Stimulated activated CD4-positive, alpha-beta T cell treated with anti-CD3 and anti-CD28 coated beads, Interleukin-1b, Interleukin-23, amount 100 ng/mL, for 48 hours (primary cell): ENCODE results near the gene FARP1.

Source experiments
- DNase-seq: peaks from one replicate; pipeline ENCODE4 v3.0.0-alpha.2; 2020

FARP1 gene

DNA sequence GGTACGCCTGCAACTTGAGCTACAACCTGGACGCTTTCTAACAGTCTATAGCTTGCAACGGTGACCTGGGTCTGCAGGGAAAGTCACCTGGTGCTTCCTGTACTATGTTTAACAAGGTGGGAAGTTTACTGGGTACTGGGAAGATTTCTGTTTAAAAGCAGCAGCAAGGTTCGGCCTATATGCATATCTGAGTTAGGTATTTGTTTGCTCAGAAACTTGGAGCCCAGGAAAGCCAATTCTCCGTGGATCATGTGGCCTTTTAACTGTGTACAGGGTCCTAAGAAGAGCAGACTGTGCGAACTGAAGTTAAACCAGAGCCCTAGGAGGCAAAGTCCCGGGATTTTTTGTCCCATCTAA, 330.9 kb downstream of the FARP1 start:
- DNase-seq, result no peak

DNA sequence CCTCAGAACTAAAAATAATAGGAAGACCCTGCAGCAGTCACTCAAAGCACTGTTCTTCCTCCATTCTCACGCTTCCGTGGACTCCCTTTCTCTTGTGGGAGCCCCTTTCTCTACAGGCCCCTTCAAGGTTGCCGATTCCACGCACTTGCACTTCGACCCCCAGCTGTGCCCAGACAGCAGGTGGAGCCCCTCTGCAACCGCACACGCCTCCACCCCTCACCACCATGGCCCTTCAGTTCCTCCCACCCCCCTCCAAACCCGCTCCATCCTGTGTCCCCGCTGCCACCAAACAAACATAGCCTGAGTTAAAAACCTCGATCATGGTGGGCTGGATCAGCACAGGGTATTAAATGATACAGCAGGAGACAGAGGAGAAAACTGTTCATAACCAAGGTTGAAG, 331.4 kb downstream of the FARP1 start:
- DNase-seq, result no peak

DNA sequence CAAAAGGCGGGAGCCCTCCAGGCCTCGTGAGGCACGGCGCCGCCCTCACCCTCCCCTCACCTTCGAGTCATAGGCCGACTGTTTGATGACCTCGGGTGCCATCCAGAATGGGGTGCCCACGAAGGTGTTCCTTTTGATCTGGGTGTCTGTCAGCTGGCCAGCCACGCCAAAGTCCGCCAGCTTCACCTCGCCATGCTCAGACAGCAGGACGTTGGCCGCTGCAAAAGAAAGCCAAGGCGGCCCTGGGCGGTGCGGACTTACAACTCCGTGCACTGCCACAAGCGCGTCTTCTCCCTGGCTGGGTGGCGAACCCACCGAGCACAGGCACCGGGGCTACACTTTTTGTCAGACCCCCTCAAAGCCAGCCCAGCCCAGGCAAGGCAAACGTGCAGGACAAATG, 331.9 kb downstream of the FARP1 start:
- DNase-seq, result no peak

DNA sequence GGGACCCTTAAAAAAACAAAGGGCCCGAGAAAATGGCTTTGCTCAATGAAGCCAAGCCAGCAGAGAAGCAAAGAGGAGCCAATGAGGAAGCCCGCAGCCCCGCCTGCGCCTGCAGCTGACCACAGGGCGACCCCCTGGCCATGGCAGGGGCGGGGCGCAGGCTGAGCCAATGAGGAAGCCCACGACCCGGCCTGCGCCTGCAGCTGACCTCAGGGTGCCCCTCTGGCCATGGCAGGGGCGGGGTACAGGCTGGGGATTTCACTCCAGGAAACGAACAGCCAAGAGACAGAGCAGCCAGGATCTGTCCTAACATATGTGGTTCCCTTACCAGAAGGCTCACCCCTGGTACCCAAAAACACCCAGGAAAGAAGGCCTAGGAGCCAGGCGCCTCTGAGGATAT, 332.6 kb downstream of the FARP1 start:
- no peak for DNase-seq

DNA sequence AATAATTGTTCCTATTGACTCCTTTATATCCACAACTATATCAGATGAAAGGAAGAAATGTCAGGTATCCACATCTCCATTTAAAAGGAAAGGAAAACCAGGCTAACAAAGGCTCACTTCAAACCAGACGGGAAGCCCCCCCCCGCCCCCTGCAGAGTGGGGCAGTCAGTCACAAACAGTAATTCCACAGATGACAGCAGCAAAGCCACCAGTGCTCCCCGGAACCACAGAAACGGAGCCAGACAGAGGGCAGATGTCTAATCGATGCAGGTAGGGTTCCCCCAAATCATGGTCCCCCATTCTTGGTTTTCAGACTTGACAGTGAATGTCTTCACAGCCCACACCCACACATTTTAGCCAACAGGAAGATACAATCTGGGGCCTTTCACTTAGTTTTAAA, 333.2 kb downstream of the FARP1 start:
- peak; percentile 63 for DNase-seq

DNA sequence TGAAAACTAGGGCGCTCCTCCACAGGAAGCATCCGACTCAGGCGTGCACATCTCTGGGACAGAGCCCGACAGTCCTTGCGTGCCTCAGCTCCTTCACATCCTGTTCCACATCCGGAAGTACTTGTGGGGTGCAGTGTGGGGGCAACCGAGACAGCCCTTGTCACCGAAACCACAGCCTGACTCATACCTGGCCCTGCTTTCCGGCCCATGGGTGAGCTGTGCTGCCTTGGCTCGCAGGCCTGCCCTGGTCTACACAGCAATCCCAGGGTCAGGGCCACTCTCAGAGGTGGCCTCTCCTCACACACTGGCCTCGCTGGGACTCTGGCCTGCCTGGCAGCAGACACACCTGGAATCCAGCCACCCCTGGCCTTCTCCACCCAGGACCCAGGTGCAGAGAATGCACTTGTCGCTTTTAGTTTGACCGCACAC, 333.7 kb downstream of the FARP1 start:
- peak; percentile 92 for DNase-seq

DNA sequence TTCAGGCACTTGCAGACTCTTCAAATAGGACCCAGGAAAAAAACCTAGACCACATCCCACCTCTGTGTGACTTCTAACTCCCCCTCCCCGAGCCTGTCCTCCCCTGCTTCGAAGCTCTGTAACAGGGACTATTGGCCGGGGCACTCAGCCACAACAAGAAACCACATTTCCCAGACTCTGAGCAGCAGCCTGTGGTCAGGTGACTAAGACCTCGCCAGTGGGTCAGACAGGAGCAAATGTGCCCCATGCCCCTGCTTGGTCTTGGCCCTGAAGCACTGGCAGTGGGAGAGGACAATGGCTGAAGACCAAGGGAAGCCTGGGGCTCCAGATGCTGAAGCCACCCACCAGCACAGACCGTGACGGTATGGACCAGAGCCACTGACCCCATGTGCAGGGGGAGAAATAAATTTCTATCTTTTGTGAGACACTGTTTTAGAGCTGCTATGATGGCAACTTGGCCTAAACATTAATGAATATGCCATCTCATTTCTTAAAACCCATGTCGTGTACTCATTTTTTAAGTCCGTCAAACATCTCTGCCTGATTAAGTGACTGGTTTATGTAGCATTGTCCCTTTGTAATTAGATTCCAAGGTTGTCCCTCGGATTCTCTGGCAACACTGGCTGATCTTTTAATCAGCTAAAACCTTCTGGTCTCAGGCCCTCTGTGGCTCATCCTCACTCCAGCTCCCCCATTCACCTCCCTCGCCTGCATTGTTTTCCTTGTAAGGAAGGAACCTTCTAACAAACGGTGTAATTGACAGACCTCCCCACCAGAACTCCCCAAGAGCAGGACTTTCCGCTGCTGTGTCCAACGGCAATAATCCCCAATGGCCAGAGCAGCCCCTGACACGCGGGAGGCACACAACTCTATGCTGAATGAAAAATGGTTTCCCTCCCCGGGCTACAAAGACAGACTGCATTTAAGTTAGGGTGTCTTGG, 335.6 kb downstream of the FARP1 start:
- DNase-seq, result peak; percentile 32

DNA sequence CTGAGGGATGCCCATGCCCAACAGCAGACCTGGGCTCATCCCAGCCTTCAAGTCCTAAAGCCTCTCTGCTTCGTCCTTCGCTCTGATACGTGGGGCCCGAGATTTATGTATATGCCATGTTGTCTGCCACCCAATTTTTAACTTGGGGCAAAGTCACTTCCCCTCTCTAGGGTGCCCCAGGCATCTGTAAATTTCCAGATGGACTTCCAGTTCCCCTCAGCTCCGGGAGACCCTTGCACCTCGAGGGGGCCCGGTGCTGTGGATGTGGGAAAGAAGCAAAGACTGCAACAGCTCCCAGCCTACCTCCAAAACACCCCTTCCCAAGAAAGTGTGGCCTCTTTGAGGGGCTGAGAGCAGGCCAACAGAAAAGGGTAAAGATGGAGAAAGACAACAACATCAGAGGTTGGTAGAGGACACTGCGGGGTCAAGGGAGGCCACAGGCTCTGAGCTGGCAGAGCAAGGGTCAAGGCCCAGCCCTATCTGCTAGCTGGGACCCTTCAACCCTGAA, 336.7 kb downstream of the FARP1 start:
- no peak for DNase-seq

DNA sequence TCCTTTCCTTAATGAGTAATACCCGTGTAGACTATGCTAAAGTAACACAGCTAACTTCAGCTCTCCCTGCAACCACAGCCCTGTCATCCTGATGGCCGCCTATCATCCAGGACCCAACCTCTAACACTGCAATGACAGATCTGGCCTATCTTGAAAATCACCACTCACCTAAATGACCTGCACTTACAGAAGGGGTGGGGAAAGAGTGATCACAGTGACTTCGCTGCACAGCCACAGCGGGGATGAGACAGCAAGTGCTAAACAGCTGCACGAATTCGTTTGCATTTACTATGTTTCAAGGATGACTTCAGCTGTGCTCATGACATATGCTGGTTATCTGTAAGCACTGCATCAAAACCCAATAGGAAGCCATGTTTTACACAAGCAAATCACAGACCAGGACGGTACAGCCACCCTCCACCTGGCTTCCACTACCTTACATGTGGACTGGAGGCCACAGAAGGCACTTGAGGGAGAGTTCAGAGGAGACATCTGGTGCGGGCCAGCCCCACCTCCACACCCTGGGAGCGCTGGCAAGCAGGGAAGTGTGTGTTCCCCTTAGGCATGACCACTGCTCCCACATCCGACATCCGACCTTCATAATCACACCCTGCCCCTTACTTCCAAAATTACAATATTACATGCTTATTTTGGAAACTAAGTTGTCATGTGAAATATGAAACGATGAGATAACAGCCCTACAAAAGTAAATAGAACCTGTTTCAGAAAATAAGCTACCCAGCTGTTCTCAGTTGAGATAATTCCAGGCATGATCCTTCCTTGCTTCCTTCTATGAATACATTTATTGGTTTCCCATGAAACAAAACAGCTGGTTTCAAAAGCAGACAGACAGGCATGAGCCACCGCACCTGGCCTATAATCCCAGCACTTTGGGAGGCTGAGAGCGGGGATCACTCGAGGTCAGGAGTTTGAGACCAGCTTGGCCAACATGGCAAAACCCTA, 338.3 kb downstream of the FARP1 start:
- peak; percentile 72 for DNase-seq

DNA sequence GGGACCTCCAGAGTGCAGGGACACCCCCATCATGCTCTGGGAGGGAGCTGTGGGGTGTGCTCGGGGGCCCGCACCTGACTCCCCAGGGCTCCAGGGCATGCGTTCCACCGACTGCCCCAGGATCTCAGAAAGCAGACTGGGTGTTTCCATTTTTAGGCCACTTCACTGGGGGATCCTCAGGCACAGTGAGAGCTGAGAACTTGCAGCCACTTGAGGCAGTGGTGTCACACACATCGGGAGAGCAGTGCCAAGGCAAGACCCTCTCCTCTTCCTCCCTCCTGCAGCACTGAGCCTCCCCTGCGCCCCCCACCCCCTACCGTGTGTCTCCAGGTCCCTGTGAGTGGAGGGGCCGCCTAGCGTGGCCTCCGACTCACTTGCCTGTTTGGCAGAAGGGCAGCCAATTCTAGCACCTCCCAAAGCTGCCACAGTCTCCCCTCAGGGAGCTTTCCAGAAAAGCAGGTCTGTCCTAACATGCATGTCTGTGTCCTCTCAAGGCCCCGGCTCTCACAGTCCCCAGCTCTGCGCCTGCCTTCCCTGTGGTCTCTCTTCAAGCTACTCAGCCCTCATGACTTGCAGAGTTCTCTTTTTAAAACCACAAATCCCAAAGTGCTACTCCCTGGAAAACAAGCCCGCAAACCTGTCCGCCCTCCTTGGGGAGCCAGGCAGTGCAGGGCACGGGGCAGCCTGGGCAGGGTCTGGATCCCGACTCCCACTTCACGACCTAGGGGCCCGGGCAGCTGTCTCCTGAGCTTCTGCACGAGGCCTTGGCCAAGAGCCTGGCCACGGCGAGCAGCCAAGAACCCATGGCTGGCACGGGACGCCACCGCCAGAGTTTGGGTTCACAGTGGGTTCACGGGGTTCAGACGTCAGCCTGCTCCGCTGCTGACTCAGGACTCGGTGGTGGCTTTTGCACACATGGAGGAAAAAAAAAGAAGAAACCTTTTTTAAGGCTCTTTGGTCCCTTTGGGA, 339.9 kb downstream of the FARP1 start:
- DNase-seq, result no peak

DNA sequence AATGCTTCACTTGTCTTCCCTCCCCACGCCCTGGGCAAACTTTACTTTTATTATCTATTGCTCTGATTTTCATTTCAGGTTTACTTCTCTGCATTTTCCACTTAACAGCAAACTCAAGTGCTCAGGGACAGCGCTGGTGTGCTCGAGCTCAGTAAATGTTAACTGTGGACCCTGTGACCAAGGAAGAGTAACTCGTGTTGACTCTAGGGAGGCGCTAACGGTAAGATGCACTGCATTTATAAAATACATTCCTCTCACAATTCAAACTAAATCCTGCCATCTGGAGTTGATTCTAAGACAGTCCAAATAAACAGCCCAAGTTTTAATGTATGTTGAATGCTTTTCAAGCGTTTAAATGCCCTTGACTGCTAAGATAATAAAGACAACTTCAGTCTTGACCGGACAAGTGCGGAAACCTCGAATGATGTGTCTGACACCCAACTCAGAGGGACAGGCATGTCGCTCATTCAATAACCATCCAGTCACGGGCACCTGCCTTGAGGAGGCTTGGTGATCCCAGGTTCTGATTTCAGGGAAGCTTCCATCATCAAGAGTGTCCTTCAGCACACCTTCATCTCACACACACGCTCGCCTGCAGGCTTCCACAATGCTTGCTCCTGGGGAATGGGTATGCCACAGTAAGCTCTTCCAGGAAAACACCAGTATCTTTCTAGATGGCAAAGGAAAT, 340.9 kb downstream of the FARP1 start:
- no peak for DNase-seq

DNA sequence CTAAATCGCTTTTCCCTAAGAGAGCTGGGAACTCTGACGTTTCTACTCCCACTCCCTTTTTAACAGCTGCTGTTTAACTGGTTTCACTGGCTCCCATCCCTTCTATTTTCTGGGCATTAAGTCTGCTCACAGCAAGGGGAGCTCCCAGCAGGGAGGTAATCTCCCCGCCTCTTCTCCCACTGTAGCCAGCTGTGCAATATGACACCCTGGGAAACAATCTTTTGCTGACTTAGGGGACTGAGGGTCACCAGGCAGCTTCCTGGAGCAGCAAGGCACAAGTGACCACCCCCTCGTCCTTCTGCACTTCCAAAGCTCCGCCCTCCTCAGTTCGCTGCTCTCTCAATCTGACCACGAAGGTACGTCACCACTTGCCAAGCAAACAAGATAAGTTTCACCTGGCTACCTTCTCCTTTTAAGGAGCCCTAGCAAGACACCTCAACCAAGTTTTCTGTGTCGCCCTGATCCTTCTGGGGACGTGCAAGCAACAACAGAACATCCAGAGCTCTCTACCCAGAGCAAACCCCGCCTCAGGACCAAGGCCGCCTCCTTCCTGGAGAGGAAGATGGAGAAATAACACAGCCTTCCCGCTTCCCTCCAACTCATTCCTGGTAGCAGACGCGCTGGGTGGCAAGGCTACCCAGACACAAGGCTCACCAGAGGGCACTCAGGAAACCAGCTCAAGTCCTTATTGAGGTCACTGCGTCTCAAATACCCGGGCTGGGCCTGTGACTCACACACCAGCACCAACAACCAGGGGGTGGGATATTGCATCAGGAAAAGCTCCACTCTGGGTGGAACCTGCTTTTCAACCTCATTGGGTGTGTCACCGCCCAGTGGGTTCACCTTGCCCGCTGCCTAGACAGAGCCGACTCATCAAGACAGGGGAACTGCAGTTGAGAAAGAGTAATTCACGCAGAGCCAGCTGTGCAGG, 341.7 kb downstream of the FARP1 start:
- peak; percentile 85 for DNase-seq

DNA sequence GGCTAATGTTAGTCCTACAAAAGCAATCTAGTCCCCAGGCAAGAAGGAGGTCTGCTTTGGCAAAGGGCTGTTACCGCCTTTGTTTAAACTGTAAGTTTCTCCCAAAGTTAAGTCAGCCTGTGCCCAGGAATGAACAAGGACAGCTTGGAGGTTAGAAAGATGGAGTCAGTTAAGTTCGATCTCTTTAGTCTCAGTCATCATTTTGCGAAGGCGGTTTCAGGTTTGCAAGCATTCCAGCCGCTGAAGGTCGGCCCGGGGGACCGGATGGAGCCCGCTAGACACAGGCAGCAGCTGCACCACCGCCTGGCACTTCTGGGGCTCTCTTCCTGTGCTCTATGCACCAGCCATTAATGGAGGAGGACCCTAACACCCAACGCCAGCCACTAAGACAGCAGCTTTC, 342.7 kb downstream of the FARP1 start:
- no peak for DNase-seq

DNA sequence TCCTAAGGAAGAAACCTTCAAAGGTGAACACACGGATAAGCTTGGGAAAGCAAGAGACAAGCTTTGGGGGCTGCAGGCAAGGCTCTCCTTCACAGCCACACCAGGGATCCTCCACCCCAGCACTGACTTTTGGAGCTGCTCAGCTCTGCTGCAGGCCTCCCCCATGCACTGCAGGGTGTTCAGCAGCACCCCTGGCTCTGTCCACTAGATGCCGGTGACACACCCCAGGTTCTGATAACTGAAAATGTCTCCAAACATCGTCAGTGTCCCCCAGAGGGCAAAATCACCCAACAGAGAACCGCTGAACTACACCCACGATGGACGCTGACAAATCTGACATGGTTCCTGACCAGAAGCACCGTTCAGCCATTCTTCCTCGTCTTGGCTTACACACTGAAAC, 343.5 kb downstream of the FARP1 start:
- no peak for DNase-seq

DNA sequence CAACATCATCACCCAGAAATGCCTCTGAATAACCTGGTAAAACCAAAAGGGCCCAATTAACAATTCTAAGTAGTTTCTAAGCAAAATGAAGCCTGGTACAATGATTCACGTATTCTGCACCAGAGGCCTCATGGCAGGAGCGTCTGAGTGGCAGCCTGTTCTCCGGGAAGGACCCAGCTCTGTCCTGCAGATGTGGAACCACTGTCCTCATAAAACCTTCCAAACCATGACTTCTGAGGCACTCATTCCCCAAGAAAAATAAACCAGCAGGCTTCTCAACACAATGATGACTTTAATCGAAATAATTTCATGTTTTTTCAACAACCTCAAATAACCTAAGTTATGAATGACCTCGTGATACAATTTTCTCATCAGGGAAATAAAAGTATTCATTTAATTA, 344.1 kb downstream of the FARP1 start:
- no peak for DNase-seq

DNA sequence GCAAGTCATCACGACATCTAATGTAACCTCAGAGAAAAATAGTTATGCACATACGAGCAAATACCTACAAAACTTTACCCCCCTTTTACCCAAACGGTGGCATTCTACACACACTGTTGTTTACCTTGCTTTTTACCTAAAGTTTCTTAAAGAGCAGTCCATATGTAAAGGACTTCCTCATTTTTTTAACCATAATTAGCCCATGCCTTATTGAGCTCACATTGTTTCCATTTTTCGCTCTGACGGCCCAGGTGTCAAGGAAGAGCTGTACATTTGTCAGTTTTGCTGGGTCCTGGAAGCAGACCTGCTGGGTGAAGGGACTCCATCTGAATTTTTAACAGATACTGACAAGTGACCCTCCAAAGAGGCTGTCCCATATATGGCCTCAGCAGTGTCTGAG, 344.6 kb downstream of the FARP1 start:
- DNase-seq, result no peak

DNA sequence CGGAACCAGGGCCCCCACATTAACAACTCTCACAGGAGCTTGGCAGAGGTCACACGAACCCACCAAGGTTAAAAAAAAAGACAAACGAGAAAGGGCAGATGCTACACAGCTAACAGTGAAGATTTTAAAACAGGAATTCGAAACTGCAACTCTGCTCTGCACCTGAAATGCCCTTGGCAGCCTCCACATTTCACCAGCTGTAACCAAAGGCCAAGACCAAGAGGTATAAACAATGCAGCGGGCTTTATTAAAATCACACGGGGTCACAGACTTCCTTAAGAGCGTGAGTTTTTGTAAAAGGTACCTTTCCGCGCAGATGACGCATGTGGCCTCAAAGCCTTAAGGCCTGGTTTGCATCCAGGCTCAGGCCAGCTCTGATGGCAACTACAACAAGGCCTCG, 345.8 kb downstream of the FARP1 start:
- no peak for DNase-seq

DNA sequence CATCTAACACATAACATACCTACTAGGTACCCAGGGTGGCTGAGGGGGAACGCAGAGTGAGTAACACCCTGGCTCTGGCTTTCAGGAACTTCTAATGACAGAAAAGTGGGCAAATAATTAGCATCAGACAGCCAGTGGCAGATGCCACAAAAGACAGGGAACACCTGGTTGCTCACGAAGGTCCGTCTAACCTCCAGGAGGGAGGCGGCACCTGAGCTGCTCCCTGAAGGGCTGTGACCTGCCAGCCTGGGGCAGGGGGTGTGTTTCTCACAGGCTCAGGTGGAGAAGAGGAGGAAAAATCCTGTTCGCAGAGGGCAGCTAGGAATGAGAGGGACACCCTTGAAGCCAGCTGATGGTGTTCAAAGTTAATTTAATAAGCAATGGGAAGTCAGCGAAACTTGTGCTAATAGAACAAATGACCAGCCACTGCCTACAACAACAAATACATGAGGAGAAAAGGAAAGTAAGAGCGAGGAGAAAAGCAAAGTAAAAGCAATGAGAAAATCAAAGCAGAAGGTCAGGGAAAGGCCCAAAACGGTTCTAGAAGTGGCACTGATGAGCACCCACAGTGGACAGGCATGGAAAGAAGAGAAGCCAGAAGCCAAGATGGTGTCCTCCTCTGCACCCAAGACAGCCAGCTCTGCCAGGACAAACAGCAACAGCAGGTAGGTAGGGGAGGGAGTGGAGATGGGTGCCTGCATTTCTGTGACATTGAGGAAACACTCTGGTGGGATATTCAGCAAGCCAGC, 346.7 kb downstream of the FARP1 start:
- no peak for DNase-seq

DNA sequence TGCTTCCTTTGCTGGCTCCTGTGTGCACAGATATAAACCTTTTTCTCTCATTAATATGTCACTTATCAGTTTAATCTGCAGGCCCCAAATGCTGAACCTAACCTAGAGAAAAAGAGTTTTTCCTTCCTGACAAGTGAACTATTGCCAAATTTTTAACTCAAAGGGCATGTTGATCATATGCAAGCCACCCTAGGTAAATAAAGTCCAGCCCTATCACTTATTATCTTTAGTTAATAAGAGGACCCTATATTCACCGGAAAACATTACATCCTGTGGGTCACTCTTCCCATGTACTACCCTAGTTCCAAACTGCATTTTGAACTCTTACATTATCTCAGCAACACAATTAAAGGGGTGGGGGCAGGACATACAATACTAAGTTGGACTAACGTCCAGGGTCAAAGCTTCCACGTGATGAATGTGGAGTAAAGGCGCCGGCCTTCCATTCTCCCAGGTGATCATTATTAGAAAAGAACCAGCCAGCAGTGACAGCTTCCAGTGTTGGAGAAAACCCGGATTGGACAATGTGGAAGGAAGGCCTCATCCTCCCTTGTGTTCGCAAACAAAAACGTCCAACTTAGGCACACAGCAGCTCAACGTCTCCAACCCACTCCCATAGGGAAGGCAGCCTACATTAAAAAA, 347.4 kb downstream of the FARP1 start:
- DNase-seq, result no peak
